Renal cortical epithelial cell (primary cell): ENCODE data around the gene GFY. TPM values are rescaled to one million over a fixed set of nuclear protein-coding genes. Genes with fewer than 3 reads are reported as not detected.

Experiments used
- DNase-seq: peaks from one replicate; pipeline ENCODE4 v3.0.0-alpha.2; 2011; ENCODE audit warnings: low read depth
- total RNA-seq: library from RNA; depleted of rRNA; stranded (reverse); fragments of >200 nt; gene quantifications from 2 replicates; pipeline ENCODE4 v1.2.3, GENCODE V29; 2014

GFY gene
- total RNA-seq, 1 donor from 2014 or later = not detected

- peak; percentile 69 for DNase-seq
Measured at GRCh38 chr19:49408816-49409440, 16.3 kb upstream of the GFY start.

GRCh38 chr19:49409441-49410029, 15.7 kb upstream of the GFY start:
- no peak for DNase-seq

- DNase-seq = no peak
Measured at GRCh38 chr19:49411681-49412326, 13.4 kb upstream of the GFY start.

- DNase-seq = no peak
Measured at GRCh38 chr19:49413348-49413747, 11.8 kb upstream of the GFY start.

GRCh38 chr19:49414256-49414655, 10.9 kb upstream of the GFY start:
- DNase-seq = no peak

- DNase-seq = no peak
Measured at GRCh38 chr19:49415102-49415809, 9.9 kb upstream of the GFY start.

GRCh38 chr19:49415810-49416200, 9.4 kb upstream of the GFY start:
- DNase-seq = no peak

- DNase-seq = no peak
Measured at GRCh38 chr19:49417088-49417487, 8.1 kb upstream of the GFY start.

- DNase-seq = no peak
Measured at GRCh38 chr19:49418511-49418910, 6.7 kb upstream of the GFY start.

GRCh38 chr19:49419173-49419572, 6.0 kb upstream of the GFY start:
- DNase-seq = no peak

- no peak for DNase-seq
Measured at GRCh38 chr19:49420227-49420626, 5.0 kb upstream of the GFY start.

- no peak for DNase-seq
Measured at GRCh38 chr19:49421039-49421877, 3.9 kb upstream of the GFY start.

- no peak for DNase-seq
Measured at GRCh38 chr19:49421878-49422202, 3.3 kb upstream of the GFY start.

GRCh38 chr19:49422407-49423070, 2.6 kb upstream of the GFY start:
- DNase-seq = no peak

- DNase-seq = no peak
Measured at GRCh38 chr19:49423071-49423984, 1.9 kb upstream of the GFY start, which contains the start of gene PTH2. Gene PTH2 (minus strand): TSS chr19:49423441. CDS start chr19:49423339, 102 bp downstream.

GRCh38 chr19:49423985-49424303, 1.2 kb upstream of the GFY start:
- no peak for DNase-seq

- no peak for DNase-seq
Measured at GRCh38 chr19:49425922-49426592, 869 bp downstream of the GFY start.

- no peak for DNase-seq
Measured at GRCh38 chr19:49427339-49427738, 2.2 kb downstream of the GFY start.

GRCh38 chr19:49427855-49428546, 2.8 kb downstream of the GFY start:
- no peak for DNase-seq
